Astrocyte (in vitro differentiated cells and primary cell): ENCODE results near the gene IMMP2L. TPM values are rescaled to one million over a fixed set of nuclear protein-coding genes. Genes with fewer than 3 reads are reported as not detected.

ENCODE experiments used
- DNase-seq: peaks from one replicate; pipeline ENCODE4 v3.0.0-alpha.2; 2010; ENCODE audit warnings: low read depth
- FAIRE-seq: peaks from 2 replicates; lab custom pipeline; 2011; peaks lifted over from hg19 to GRCh38; lab: Jason Lieb, UNC
- H2AFZ ChIP-seq: 2 replicates; pipeline ENCODE4 v1.6.0; 2012; ENCODE audit warnings: low read depth, low read length, inconsistent platforms
- H3K27ac ChIP-seq: 2 replicates; pipeline ENCODE4 v1.5.1; 2011; ENCODE audit warnings: low read depth, low read length, inconsistent platforms
- H3K27me3 ChIP-seq: 2 replicates; pipeline ENCODE4 v1.6.0; 2011; ENCODE audit warnings: low read length, inconsistent platforms; ENCODE audit not compliant: insufficient read depth
- H3K36me3 ChIP-seq: 2 replicates; pipeline ENCODE4 v1.5.1; 2011; ENCODE audit warnings: low read length, inconsistent platforms; ENCODE audit not compliant: insufficient read depth
- H3K4me1 ChIP-seq: 2 replicates; pipeline ENCODE4 v1.5.1; 2011; ENCODE audit warnings: low read length, inconsistent platforms; ENCODE audit not compliant: insufficient read depth
- H3K4me2 ChIP-seq: 2 replicates; pipeline ENCODE4 v1.6.0; 2012; ENCODE audit warnings: low read length, inconsistent platforms
- H3K4me3 ChIP-seq: 2 replicates; pipeline ENCODE4 v1.5.1; 2011; ENCODE audit warnings: low read depth, mild to moderate bottlenecking, low read length, inconsistent platforms; ENCODE audit not compliant: insufficient read depth
- H3K79me2 ChIP-seq: 2 replicates; pipeline ENCODE4 v1.6.0; 2012; ENCODE audit warnings: mild to moderate bottlenecking, low read length, inconsistent platforms; ENCODE audit not compliant: insufficient read depth
- H3K9ac ChIP-seq: 2 replicates; pipeline ENCODE4 v1.6.0; 2012; ENCODE audit warnings: mild to moderate bottlenecking, low read length, inconsistent platforms
- H3K9me3 ChIP-seq: 2 replicates; pipeline ENCODE4 v1.5.1; 2012; ENCODE audit warnings: low read depth, mild to moderate bottlenecking, low read length, inconsistent platforms; ENCODE audit not compliant: insufficient read depth
- H4K20me1 ChIP-seq: 2 replicates; pipeline ENCODE4 v1.6.0; 2012; ENCODE audit warnings: low read length, inconsistent platforms; ENCODE audit not compliant: insufficient read depth
- H3K27ac Mint-ChIP-seq: one replicate; pipeline ENCODE4 v1.8.0; 2021; ENCODE audit warnings: mild to moderate bottlenecking, mixed read lengths; ENCODE audit not compliant: unreplicated experiment
- H3K27me3 Mint-ChIP-seq: one replicate; pipeline ENCODE4 v1.8.0; 2021; ENCODE audit warnings: low read depth, mixed read lengths; ENCODE audit not compliant: unreplicated experiment
- H3K36me3 Mint-ChIP-seq: one replicate; pipeline ENCODE4 v1.8.0; 2021; ENCODE audit warnings: low read depth, mixed read lengths; ENCODE audit not compliant: unreplicated experiment
- H3K4me1 Mint-ChIP-seq: one replicate; pipeline ENCODE4 v1.8.0; 2021; ENCODE audit warnings: low read depth, mixed read lengths; ENCODE audit not compliant: unreplicated experiment
- H3K4me3 Mint-ChIP-seq: one replicate; pipeline ENCODE4 v1.8.0; 2021; ENCODE audit warnings: mild to moderate bottlenecking, moderate library complexity, mixed read lengths; ENCODE audit not compliant: unreplicated experiment
- H3K9me3 Mint-ChIP-seq: one replicate; pipeline ENCODE4 v1.8.0; 2021; ENCODE audit warnings: mild to moderate bottlenecking, mixed read lengths; ENCODE audit not compliant: unreplicated experiment
- CTCF ChIP-seq: IDR thresholded peaks from 2 replicates; pipeline ENCODE4 v1.5.1; 2011; ENCODE audit warnings: low read depth, mild to moderate bottlenecking, inconsistent platforms, low read length, moderate library complexity; ENCODE audit not compliant: insufficient read depth
- EZH2 ChIP-seq: IDR thresholded peaks from 2 replicates; pipeline ENCODE4 v1.6.1; 2012; ENCODE audit warnings: mild to moderate bottlenecking, low read length, inconsistent platforms; ENCODE audit not compliant: insufficient read depth
- total RNA-seq: library from RNA; stranded (reverse); gene quantifications from 2 replicates; pipeline ENCODE4 v1.2.1, GENCODE V29; 2021

Gene IMMP2L
- total RNA-seq, 1 donor from 2014 or later = 13.8 TPM

GRCh38 chr7:111401516-111401915 is 160.8 kb downstream of the IMMP2L start:
- Mint-ChIP-seq H3K9me3 (no peaks in the 10 kb centered on the region), H3K4me1 (peaks cover 1% of the 10 kb centered on the region), H3K27ac (no peak overlapping the region), H3K27me3 (no peaks in the 10 kb centered on the region), H3K4me3 (no peak overlapping the region), H3K36me3 (no peaks in the 10 kb centered on the region)
- Histone ChIP-seq H3K36me3 (no peaks in the 10 kb centered on the region), H3K27ac (no peak overlapping the region), H3K9ac (no peak overlapping the region), H3K4me1 (no peaks in the 10 kb centered on the region), H3K9me3 (no peaks in the 10 kb centered on the region), H3K27me3 (no peaks in the 10 kb centered on the region), H3K4me2 (no peak overlapping the region), H2AFZ (no peak overlapping the region), H3K4me3 (no peak overlapping the region), H4K20me1 (no peaks in the 10 kb centered on the region), H3K79me2 (no peaks in the 10 kb centered on the region)
- no peak for TF ChIP-seq CTCF
- TF ChIP-seq EZH2 = no peak
- DNase-seq = peak; percentile 74
- no peak for FAIRE-seq

- Histone ChIP-seq H3K79me2 (no peaks in the 10 kb centered on the region), H2AFZ (no peak overlapping the region), H3K36me3 (no peaks in the 10 kb centered on the region), H3K4me1 (no peaks in the 10 kb centered on the region), H3K4me2 (no peak overlapping the region), H3K9ac (no peak overlapping the region), H3K4me3 (no peak overlapping the region), H3K27ac (no peak overlapping the region), H3K9me3 (no peaks in the 10 kb centered on the region), H4K20me1 (no peaks in the 10 kb centered on the region), H3K27me3 (no peaks in the 10 kb centered on the region)
- H3K9me3 Mint-ChIP-seq = no peaks in the 10 kb centered on the region
- no peak overlapping the region for H3K27ac Mint-ChIP-seq
- no peaks in the 10 kb centered on the region for H3K27me3 Mint-ChIP-seq
- TF ChIP-seq EZH2 (no peak), CTCF (no peak)
- no peak for FAIRE-seq
- H3K4me1 Mint-ChIP-seq = peaks cover 1% of the 10 kb centered on the region
- no peaks in the 10 kb centered on the region for H3K36me3 Mint-ChIP-seq
- H3K4me3 Mint-ChIP-seq = no peak overlapping the region
- DNase-seq = no peak
Measured at GRCh38 chr7:111400088-111400487, 162.2 kb downstream of the IMMP2L start.

GRCh38 chr7:111394891-111395290 is 167.4 kb downstream of the IMMP2L start:
- peaks cover 13% of the 10 kb centered on the region for H3K4me1 Mint-ChIP-seq
- Histone ChIP-seq H3K79me2 (no peaks in the 10 kb centered on the region), H2AFZ (no peak overlapping the region), H3K36me3 (no peaks in the 10 kb centered on the region), H3K4me1 (peaks cover 8% of the 10 kb centered on the region), H3K27ac (no peak overlapping the region), H3K9ac (no peak overlapping the region), H4K20me1 (no peaks in the 10 kb centered on the region), H3K9me3 (no peaks in the 10 kb centered on the region), H3K4me2 (no peak overlapping the region), H3K27me3 (no peaks in the 10 kb centered on the region), H3K4me3 (no peak overlapping the region)
- H3K27me3 Mint-ChIP-seq = no peaks in the 10 kb centered on the region
- no peaks in the 10 kb centered on the region for H3K9me3 Mint-ChIP-seq
- DNase-seq (no peak), FAIRE-seq (no peak)
- no peaks in the 10 kb centered on the region for H3K36me3 Mint-ChIP-seq
- H3K4me3 Mint-ChIP-seq = no peak overlapping the region
- no peak overlapping the region for H3K27ac Mint-ChIP-seq
- TF ChIP-seq CTCF (no peak), EZH2 (no peak)
